IPS-NIHi7 (cell line): Measurements from ENCODE around the gene FAM174B.

Experiments used
- DNase-seq: peaks from one replicate; pipeline ENCODE4 v3.0.0; 2012; ENCODE audit warnings: mixed read lengths; ENCODE audit errors: extremely low spot score

FAM174B gene

DNA sequence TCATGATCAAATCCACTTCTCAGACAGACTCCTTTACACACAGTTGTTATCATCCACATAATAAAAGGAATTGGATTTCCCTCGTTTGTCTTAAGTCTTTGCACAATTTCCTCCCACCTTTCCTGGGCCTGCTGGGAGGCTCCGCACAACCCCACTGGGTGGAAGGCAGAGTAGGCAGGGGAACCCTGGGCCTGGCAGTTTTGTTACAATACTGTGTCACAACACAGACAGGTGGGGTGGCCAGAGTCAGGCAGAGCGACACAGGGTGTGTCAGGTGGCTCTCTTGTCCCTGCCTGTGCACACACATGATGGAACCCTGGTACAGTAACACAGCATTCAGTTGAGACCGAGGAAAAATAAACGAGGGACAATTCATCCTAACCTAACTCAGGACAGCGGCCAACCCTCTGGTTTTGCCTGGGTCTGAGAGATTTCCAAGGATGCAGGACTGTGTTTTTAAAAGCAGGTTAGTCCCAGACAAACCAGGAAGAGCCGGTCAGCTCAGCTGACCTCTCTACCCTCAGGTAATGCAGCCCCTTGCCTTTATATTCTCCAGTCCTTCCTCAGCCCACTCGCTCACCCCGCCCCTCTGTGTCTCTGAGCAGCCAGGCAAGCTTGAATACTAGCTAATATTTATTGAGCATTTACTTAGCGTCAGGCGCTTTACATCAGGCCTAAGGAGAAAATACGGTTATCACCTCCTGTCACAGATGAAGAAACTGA lies 8.8 kb upstream of the FAM174B start:
- DNase-seq, result no peak

GRCh38 chr15:92663250-92663951 lies 7.8 kb upstream of the FAM174B start:
- DNase-seq, result no peak

- no peak for DNase-seq
Observed at GRCh38 chr15:92662762-92663161, 7.2 kb upstream of the FAM174B start.

DNA sequence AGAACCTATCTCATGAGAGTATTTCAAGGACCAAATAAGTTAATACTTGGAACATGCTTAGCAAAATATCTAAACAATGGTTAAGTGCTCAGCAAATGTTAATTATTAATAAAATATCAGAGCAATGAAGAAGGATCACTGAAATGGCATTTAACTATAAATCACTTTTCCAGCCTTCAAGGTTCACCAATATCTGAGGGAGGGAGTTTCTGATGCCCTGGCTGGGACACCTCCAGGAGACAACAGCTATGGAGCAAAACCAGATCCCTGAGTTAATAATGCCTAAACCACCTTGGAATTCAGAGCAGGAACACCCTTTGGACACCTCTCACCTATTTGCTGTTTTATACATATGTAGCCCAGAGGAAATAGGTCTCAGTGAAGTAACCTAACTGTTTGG lies 6.4 kb upstream of the FAM174B start:
- no peak for DNase-seq

GRCh38 chr15:92661069-92661468 lies 5.5 kb upstream of the FAM174B start:
- DNase-seq, result no peak

DNA sequence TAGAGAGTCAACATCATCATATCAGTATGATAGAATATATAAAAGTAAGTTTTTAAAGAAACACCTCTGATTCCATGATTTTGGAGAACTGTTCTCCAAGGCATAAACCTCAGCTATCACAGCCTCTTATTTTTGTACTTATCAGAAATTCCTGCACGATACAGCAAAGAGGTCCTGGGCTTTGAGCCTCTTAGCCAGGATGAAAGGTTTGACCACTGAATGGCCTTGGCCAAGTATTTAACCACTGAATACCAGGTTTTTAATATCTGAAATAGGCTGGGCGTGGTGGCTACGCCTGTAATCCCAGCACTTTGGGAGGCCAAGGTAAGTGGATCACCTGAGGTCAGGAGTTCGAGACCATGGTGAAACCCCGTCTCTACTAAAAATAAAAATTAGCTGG lies 1.9 kb upstream of the FAM174B start:
- no peak for DNase-seq

DNA sequence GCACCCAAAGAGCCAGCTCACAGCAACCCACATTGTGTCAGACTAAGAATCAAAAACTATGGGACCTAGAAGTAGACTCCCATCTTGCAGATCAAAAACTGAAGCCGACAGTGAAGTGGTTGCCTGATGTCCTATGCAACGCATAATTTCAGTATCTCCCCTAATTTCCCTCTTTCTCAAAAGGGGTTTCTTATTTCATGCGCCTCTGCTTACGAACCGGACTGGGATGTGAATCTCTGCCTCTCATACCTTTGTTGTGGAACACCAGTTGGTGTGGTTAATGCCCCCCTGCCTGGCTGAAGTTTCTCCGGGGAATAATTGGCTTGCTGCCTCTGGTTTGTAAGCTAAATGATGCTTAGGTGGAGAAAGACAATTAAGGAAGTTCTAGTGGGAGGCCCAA lies 514 bp upstream of the FAM174B start:
- DNase-seq, result no peak

- no peak for DNase-seq
Observed at GRCh38 chr15:92654662-92655061, 913 bp downstream of the FAM174B start.

GRCh38 chr15:92653836-92654539 lies 1.6 kb downstream of the FAM174B start:
- DNase-seq, result no peak

- no peak for DNase-seq
Observed at GRCh38 chr15:92653366-92653765, 2.2 kb downstream of the FAM174B start.

GRCh38 chr15:92652576-92652966 lies 3.0 kb downstream of the FAM174B start:
- no peak for DNase-seq

GRCh38 chr15:92651877-92652575 lies 3.5 kb downstream of the FAM174B start:
- DNase-seq, result no peak

GRCh38 chr15:92650966-92651365 lies 4.6 kb downstream of the FAM174B start:
- no peak for DNase-seq

DNA sequence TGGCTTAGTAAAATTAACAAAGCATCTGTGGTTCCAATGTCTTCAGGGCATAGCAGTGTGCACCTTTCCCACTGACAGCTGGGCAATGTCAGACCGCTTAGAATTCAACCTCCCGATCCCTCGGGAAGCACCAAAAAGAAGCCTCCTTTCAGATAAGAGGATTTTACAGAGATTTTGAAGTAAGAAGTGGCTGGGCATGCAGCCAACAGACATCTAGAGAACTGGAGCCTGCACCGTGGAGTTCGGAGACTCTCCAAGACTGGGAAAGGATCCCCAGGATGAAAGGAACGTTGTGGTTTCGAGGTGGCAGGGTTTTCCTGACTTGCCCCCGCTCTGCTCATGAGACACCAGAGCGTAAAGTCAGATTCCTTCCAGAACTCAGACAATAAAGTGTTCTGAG lies 5.3 kb downstream of the FAM174B start:
- no peak for DNase-seq

GRCh38 chr15:92648190-92648875 lies 7.2 kb downstream of the FAM174B start:
- no peak for DNase-seq

DNA sequence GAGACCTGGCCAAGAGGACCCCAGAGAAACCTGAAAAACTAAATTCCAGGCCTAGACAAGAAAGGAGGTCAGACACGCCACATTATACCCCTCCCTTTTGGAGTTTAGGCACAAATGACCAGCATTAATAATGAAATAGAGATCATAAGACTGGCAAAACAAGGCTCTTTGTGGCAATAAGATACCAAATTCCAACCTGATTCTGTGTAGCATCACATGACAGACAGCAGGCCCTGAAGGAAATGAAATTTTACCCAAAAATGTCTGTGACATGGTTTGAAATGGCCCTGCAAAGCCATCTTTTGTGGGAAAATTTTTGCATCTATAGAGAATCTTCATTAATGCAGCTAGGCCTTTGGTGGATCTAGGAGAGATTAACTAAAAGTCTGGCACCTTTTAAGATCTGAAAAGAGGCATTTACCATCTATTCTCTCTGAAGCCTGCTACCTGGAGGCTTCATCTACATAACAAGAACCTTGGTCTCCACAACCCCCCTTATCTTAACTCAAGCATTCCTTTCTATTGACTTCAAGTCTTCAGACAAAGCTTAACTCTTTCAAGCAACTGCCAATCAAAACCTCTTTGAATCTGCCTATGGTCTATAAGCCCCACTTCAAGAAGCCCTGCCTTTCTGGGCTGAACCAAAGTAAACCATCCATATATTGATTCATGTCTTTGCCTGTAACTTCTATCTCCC lies 8.0 kb downstream of the FAM174B start:
- no peak for DNase-seq

- no peak for DNase-seq
Observed at GRCh38 chr15:92646216-92646615, 9.4 kb downstream of the FAM174B start.

DNA sequence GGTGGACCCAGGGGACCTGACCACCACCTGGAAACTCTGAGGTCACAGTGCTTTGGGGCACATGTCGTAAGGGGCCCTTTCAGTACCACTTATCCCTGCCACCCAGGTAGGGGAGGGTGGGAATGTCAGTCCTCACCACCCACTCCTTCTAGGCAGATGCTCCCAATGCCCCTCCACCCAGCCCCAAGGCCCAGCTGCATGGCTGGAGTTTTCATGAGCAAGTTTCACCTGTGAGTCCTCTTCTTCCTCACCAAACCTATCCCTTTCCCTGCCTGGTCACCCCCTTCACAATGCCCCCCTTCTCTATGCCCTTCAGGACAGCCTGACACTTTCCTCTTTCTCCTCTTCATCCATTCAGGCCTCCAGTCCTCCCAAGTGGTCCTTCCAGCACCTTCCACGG lies 9.8 kb downstream of the FAM174B start:
- DNase-seq, result no peak

- DNase-seq, result no peak
Observed at GRCh38 chr15:92645051-92645631, 10.4 kb downstream of the FAM174B start.
